IMR-90 (cell line): ENCODE results near the gene PITRM1. TPM values are rescaled to one million over a fixed set of nuclear protein-coding genes. Genes with fewer than 3 reads are reported as not detected.

Experiments
- ATAC-seq: fragments of 200-7000 bp; cut with Tn5 transposase; 2 replicates; pipeline ENCODE4 v1.9.1; 2020; ENCODE audit warnings: low read depth, mild to moderate bottlenecking, moderate library complexity
- BruUV-seq: library from RNA; stranded (reverse); fragments of 400-500 nt; replicated peaks from 2 replicates; lab custom pipeline; 2021; lab: Mats Ljungman, UMichigan
- CTCF ChIA-PET: fragments of 300-600 bp; formaldehyde crosslinking; extraction: SDS; loops from one replicate; lab custom pipeline; 2021; ENCODE audit warnings: antibody characterized with exemption; lab: Yijun Ruan, JAX
- POLR2A ChIA-PET: fragments of 300-600 bp; sonication (Branson Sonifier 250); formaldehyde crosslinking; loops from one replicate; lab custom pipeline; 2022; ENCODE audit warnings: antibody characterized with exemption; ENCODE audit not compliant: unreplicated experiment; lab: Charles Lee
- DNase-seq: peaks from one replicate; pipeline ENCODE4 v3.0.0; 2013
- H2AFZ ChIP-seq: replicated peaks from 2 replicates; pipeline ENCODE3; 2013; ENCODE audit warnings: low read length, mild to moderate bottlenecking; ENCODE audit not compliant: poor library complexity
- H2AK5ac ChIP-seq: 2 replicates; pipeline ENCODE4 v1.6.1; 2013; ENCODE audit warnings: low read depth, low read length, inconsistent platforms
- H2AK9ac ChIP-seq: replicated peaks from 2 replicates; pipeline ENCODE3; 2013; ENCODE audit warnings: mild to moderate bottlenecking, low read depth, low read length, moderate library complexity; ENCODE audit not compliant: poor library complexity
- H2BK120ac ChIP-seq: 2 replicates; pipeline ENCODE4 v1.6.1; 2013; ENCODE audit warnings: low read depth, low read length, inconsistent platforms
- H2BK15ac ChIP-seq: 3 replicates; pipeline ENCODE4 v1.6.1; 2013; ENCODE audit warnings: low read depth, low read length, inconsistent platforms
- H2BK20ac ChIP-seq: 2 replicates; pipeline ENCODE4 v1.6.1; 2013; ENCODE audit warnings: low read depth, mild to moderate bottlenecking, inconsistent platforms, low read length, moderate library complexity
- H2BK5ac ChIP-seq: 2 replicates; pipeline ENCODE4 v1.6.1; 2013; ENCODE audit warnings: mild to moderate bottlenecking, low read depth, low read length, inconsistent platforms; ENCODE audit not compliant: poor library complexity, severe bottlenecking
- H3K14ac ChIP-seq: replicated peaks from 2 replicates; pipeline ENCODE4 v1.6.1; 2013; ENCODE audit warnings: low read depth, low read length, inconsistent platforms
- H3K18ac ChIP-seq: 2 replicates; pipeline ENCODE4 v1.6.1; 2013; ENCODE audit warnings: low read depth, low read length, control low read depth
- H3K23ac ChIP-seq: 2 replicates; pipeline ENCODE4 v1.6.1; 2013; ENCODE audit warnings: low read depth, low read length, inconsistent platforms
- H3K27ac ChIP-seq: 2 replicates; pipeline ENCODE4 v1.5.1; 2013; ENCODE audit warnings: mild to moderate bottlenecking, control low read depth, low read length; ENCODE audit not compliant: insufficient read depth
- H3K27me3 ChIP-seq: 2 replicates; pipeline ENCODE4 v1.6.1; 2013; ENCODE audit warnings: low read length; ENCODE audit not compliant: control insufficient read depth, insufficient read depth
- H3K36me3 ChIP-seq: 2 replicates; pipeline ENCODE4 v1.6.1; 2013; ENCODE audit warnings: low read length, mixed read lengths; ENCODE audit not compliant: control insufficient read depth, insufficient read depth
- H3K4ac ChIP-seq: 2 replicates; pipeline ENCODE4 v1.6.1; 2013; ENCODE audit warnings: low read depth, low read length, inconsistent platforms
- H3K4me1 ChIP-seq: 2 replicates; pipeline ENCODE4 v1.6.1; 2013; ENCODE audit warnings: low read length, mixed read lengths; ENCODE audit not compliant: control insufficient read depth, insufficient read depth
- H3K4me2 ChIP-seq: 2 replicates; pipeline ENCODE4 v1.6.1; 2013; ENCODE audit warnings: low read depth, mild to moderate bottlenecking, control low read depth, low read length, moderate library complexity
- H3K4me3 ChIP-seq: 2 replicates; pipeline ENCODE4 v1.5.1; 2013; ENCODE audit warnings: low read depth, mild to moderate bottlenecking, control low read depth, low read length, moderate library complexity; ENCODE audit not compliant: insufficient read depth
- H3K56ac ChIP-seq: 2 replicates; pipeline ENCODE4 v1.6.1; 2013; ENCODE audit warnings: low read length, inconsistent platforms; ENCODE audit not compliant: insufficient read depth; ENCODE audit errors: extremely low read depth
- H3K79me1 ChIP-seq, 2 experiments: 2 replicates each; pipeline ENCODE4 v1.6.1; 2013; ENCODE audit warnings: low read length in 2 of 2, inconsistent platforms in 1 of 2, low read depth in 1 of 2
- H3K9ac ChIP-seq: 2 replicates; pipeline ENCODE4 v1.6.1; 2013; ENCODE audit warnings: low read depth, low read length, control low read depth
- H3K9me1 ChIP-seq: 2 replicates; pipeline ENCODE4 v1.6.1; 2013; ENCODE audit warnings: low read length, inconsistent platforms; ENCODE audit not compliant: insufficient read depth
- H3K9me3 ChIP-seq: 2 replicates; pipeline ENCODE4 v1.6.1; 2013; ENCODE audit warnings: low read length; ENCODE audit not compliant: control insufficient read depth, insufficient read depth
- H4K20me1 ChIP-seq: 2 replicates; pipeline ENCODE4 v1.6.1; 2013; ENCODE audit warnings: low read length, inconsistent platforms; ENCODE audit not compliant: insufficient read depth
- H4K5ac ChIP-seq: 2 replicates; pipeline ENCODE4 v1.6.1; 2013; ENCODE audit warnings: mild to moderate bottlenecking, low read depth, low read length, control low read depth
- H4K8ac ChIP-seq, 2 experiments: 2 replicates each; pipeline ENCODE4 v1.6.1; 2013; ENCODE audit warnings: low read depth in 2 of 2, low read length in 2 of 2, control low read depth in 1 of 2, inconsistent platforms in 1 of 2
- H4K91ac ChIP-seq: 2 replicates; pipeline ENCODE4 v1.6.1; 2013; ENCODE audit warnings: low read depth, low read length, inconsistent platforms; ENCODE audit not compliant: insufficient read depth
- CEBPB ChIP-seq: IDR thresholded peaks from 2 replicates; pipeline ENCODE4 v1.6.1; 2012; ENCODE audit warnings: low read depth, low read length, improper control_type of control experiment
- ELK1 ChIP-seq: fragments of 150-350 bp; IDR thresholded peaks from 2 replicates; pipeline ENCODE4 v1.6.1; 2016; ENCODE audit warnings: low read depth, mild to moderate bottlenecking, low read length, moderate library complexity, borderline replicate concordance
- FOS ChIP-seq: fragments of 150-350 bp; IDR thresholded peaks from 2 replicates; pipeline ENCODE4 v1.6.1; 2016; ENCODE audit warnings: low read depth, low read length
- MAZ ChIP-seq: IDR thresholded peaks from 2 replicates; pipeline ENCODE4 v1.6.1; 2012; ENCODE audit warnings: low read depth, mild to moderate bottlenecking, low read length, improper control_type of control experiment, moderate library complexity, borderline replicate concordance
- NFE2L2 ChIP-seq: fragments of 150-350 bp; IDR thresholded peaks from 2 replicates; pipeline ENCODE4 v1.6.1; 2016; ENCODE audit warnings: low read depth, mild to moderate bottlenecking, low read length
- POLR2A ChIP-seq: IDR thresholded peaks from 2 replicates; pipeline ENCODE4 v1.6.1; 2012; ENCODE audit warnings: mild to moderate bottlenecking, low read depth, low read length
- RAD21 ChIP-seq: IDR thresholded peaks from 2 replicates; pipeline ENCODE4 v1.6.1; 2012; ENCODE audit warnings: low read length, improper control_type of control experiment
- RCOR1 ChIP-seq: IDR thresholded peaks from 2 replicates; pipeline ENCODE4 v1.6.1; 2012; ENCODE audit warnings: mild to moderate bottlenecking, low read length, improper control_type of control experiment; ENCODE audit not compliant: insufficient replicate concordance
- SMC3 ChIP-seq: fragments of 150-350 bp; IDR thresholded peaks from 2 replicates; pipeline ENCODE4 v1.6.1; 2016; ENCODE audit warnings: low read depth, mild to moderate bottlenecking, antibody characterized with exemption, low read length, moderate library complexity
- WGBS, 2 experiments: methylation state at CpG; one replicate each; pipeline versions ENCODE4 v1.1.5 to v1.1.7; 2013; ENCODE audit warnings: missing lambda C conversion rate in 2 of 2; ENCODE audit not compliant: insufficient read length in 1 of 2; ENCODE audit errors: extremely low coverage in 2 of 2; 5-methylcytosine and 5-hydroxymethylcytosine counted together
- dilution Hi-C: fragments of 300-500 bp; cut with HindIII; formaldehyde crosslinking; loops from one replicate; pipeline ENCODE4 v1.14.3; 2018; ENCODE audit warnings: low sequenced_read_pairs; ENCODE audit not compliant: unreplicated experiment
- in situ Hi-C: fragments of 300-500 bp; cut with MboI; formaldehyde crosslinking; loops from 3 replicates; pipeline ENCODE4 v1.14.3; 2019; ENCODE audit warnings: low sequenced_read_pairs, inconsistent platforms, mixed read lengths
- intact Hi-C: fragments of 100-400 bp; cut with micrococcal nuclease; formaldehyde crosslinking; loops from 2 replicates; pipeline ENCODE4 v1.10.0; 2022
- polyA plus RNA-seq, 3 experiments: library from polyadenylated mRNA; depleted of rRNA; stranded (reverse); fragments of >200 nt; gene quantifications; 2 replicates each; pipeline ENCODE4 v1.2.3, GENCODE V29; 2012; ENCODE audit warnings: low replicate concordance in 1 of 3
- total RNA-seq: library from RNA; depleted of rRNA; stranded (reverse); fragments of >200 nt; gene quantifications from 2 replicates; pipeline ENCODE4 v1.2.3, GENCODE V29; 2012
- TF ChIP-seq, protein P1 (sequence below): conservative IDR thresholded peaks from 2 replicates; pipeline ENCODE4 v1.5.1; 2012; ENCODE audit warnings: mild to moderate bottlenecking, low read depth, low read length, improper control_type of control experiment
- TF ChIP-seq, protein P2 (sequence below): fragments of 150-350 bp; IDR thresholded peaks from 2 replicates; pipeline ENCODE4 v1.6.1; 2017; ENCODE audit warnings: mild to moderate bottlenecking, antibody characterized with exemption, low read length, low read depth

PITRM1 gene
- total and polyA plus RNA-seq, 2 of the 4 experiments (the other 2 are of a cell fraction) = 97.1 to 124 TPM

GRCh38 chr10:3169271-3169670 is 3.3 kb downstream of the PITRM1 start:
- DNase-seq = no peak

More at GRCh38 chr10:3169271-3169670, 3.3 kb downstream of the PITRM1 start:
- in situ Hi-C loops = no loop called here
- no peak overlapping the region for H2BK15ac ChIP-seq
- POLR2A ChIA-PET = no interaction called here
- no peak overlapping the region for H4K91ac ChIP-seq
- BruUV-seq = no TSS peak
- H2AK9ac ChIP-seq = no peak overlapping the region
- H2BK120ac ChIP-seq = no peak overlapping the region
- H3K18ac ChIP-seq = no peak overlapping the region
- H3K9me3 ChIP-seq = no peaks in the 10 kb centered on the region
- ATAC-seq = no peak
- dilution Hi-C loops = no loop called here
- intact Hi-C loops = no loop called here
- H2BK5ac ChIP-seq = no peak overlapping the region
- no peak overlapping the region for H2AK5ac ChIP-seq
- WGBS, 2 experiments = 100% methylated on average over 6 of the region's 10 CpGs; no CpG with 5 or more reads in 1 of the 2 experiments
- no peak overlapping the region for H2BK20ac ChIP-seq
- H3K36me3 ChIP-seq = peaks cover 42% of the 10 kb centered on the region
- no peak overlapping the region for H3K23ac ChIP-seq
- CTCF ChIA-PET = interaction anchor here (0.5 kb wide), 1 partner anchor 989 kb away, joined by 3 read pairs; no protein-coding TSS in a partner anchor
- H4K20me1 ChIP-seq = peaks cover 8% of the 10 kb centered on the region; the same call in 1 of the 2 replicates
- no peak overlapping the region for H3K27ac ChIP-seq
- 0 out of 2 replicates have a peak, but pooled peaks cover 1% of the 10 kb centered on the region for H3K4me1 ChIP-seq
- H3K9ac ChIP-seq = no peak overlapping the region
- no peak overlapping the region for H3K4ac ChIP-seq
- H3K27me3 ChIP-seq = no peaks in the 10 kb centered on the region
- H2AFZ ChIP-seq = no peak overlapping the region
- H3K4me2 ChIP-seq = no peak overlapping the region
- H3K56ac ChIP-seq = no peak overlapping the region
- TF ChIP-seq, protein P1, sequence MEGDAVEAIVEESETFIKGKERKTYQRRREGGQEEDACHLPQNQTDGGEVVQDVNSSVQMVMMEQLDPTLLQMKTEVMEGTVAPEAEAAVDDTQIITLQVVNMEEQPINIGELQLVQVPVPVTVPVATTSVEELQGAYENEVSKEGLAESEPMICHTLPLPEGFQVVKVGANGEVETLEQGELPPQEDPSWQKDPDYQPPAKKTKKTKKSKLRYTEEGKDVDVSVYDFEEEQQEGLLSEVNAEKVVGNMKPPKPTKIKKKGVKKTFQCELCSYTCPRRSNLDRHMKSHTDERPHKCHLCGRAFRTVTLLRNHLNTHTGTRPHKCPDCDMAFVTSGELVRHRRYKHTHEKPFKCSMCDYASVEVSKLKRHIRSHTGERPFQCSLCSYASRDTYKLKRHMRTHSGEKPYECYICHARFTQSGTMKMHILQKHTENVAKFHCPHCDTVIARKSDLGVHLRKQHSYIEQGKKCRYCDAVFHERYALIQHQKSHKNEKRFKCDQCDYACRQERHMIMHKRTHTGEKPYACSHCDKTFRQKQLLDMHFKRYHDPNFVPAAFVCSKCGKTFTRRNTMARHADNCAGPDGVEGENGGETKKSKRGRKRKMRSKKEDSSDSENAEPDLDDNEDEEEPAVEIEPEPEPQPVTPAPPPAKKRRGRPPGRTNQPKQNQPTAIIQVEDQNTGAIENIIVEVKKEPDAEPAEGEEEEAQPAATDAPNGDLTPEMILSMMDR = no peak
- no peak for TF ChIP-seq POLR2A
- TF ChIP-seq SMC3 = no peak
- no peak for TF ChIP-seq ELK1
- no peak for TF ChIP-seq MAZ
- no peak for TF ChIP-seq CEBPB
- no peak for TF ChIP-seq NFE2L2
- TF ChIP-seq RAD21 = no peak
- TF ChIP-seq, protein P2, sequence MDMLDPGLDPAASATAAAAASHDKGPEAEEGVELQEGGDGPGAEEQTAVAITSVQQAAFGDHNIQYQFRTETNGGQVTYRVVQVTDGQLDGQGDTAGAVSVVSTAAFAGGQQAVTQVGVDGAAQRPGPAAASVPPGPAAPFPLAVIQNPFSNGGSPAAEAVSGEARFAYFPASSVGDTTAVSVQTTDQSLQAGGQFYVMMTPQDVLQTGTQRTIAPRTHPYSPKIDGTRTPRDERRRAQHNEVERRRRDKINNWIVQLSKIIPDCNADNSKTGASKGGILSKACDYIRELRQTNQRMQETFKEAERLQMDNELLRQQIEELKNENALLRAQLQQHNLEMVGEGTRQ = no peak
- TF ChIP-seq FOS = no peak
- no peak for TF ChIP-seq RCOR1
- no peak overlapping the region for H4K5ac ChIP-seq
- no peak overlapping the region for H3K4me3 ChIP-seq
- H3K79me1 ChIP-seq = peaks cover 22 to 62% of the 10 kb centered on the region in 2 experiments
- H3K14ac ChIP-seq = no peak overlapping the region
- H4K8ac ChIP-seq = no peak overlapping the region
- H3K9me1 ChIP-seq = peaks cover 3% of the 10 kb centered on the region; the same call in 1 of the 2 replicates
